ENCODE data around the gene IGFL4.

Gene IGFL4

DNA sequence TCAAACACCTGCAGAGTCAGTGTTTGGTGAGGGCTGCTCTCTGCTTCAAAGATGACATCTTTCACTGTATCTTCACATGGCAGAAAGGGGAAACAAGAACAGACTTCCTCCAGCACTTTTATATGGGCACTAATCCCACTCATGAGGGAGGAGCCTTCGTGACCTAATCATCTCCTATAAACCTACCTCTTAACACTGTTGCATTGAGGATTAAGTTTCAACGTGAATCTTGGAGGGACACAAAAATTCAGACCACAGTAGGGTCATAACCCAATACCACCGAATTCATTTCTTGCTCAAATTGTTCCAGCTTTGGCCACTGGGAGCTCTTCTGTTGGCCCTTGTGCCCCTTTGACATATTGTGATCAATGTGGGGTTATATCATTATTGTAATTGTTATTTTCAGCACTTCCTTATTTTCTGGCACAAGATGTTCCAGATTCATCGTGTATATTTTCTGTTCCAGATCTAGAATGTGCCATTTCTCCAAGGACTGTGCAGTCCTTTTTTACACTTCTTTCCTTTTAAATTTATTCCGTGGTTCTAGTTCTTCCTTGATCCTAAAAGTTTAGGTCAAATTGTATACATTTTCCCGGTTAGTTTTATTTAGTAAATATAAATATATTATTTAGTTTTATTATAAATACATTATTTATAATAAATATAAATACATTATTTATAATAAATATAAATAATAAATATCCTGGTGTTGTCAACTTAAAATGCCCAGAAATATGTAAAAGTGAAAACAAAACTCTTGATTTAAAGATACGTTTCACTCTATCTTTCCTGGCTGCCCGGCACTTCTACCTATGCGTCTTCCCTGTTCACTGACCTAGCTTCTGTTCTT, 35.5 kb upstream of the IGFL4 start:
- no peak overlapping the region for H3K4ac ChIP-seq (ENCODE audit: low read depth, low read length)
- no peak overlapping the region for H3K14ac ChIP-seq (ENCODE audit: low read length)
- H2BK12ac ChIP-seq (ENCODE audit: low read length) = no peak overlapping the region
- H3K27ac ChIP-seq (ENCODE audit: low read depth, low read length) = no peak overlapping the region
- H3K79me1 ChIP-seq (ENCODE audit: low read length) = peaks cover 4% of the 10 kb centered on the region
- H2AK5ac ChIP-seq (ENCODE audit: low read length) = no peak overlapping the region
- H3K4me3 ChIP-seq (ENCODE audit: low read depth, low read length) = no peak overlapping the region
- H3K9ac ChIP-seq (ENCODE audit: low read length) = no peak overlapping the region
- H2BK120ac ChIP-seq (ENCODE audit: insufficient read depth, low read length, poor library complexity) = no peak overlapping the region
- no CpG with 5 or more reads among the region's 9 CpGs for WGBS (ENCODE audit: extremely low coverage, insufficient coverage, insufficient read length)
- H4K8ac ChIP-seq (ENCODE audit: low read depth, low read length) = no peak overlapping the region
- no peak overlapping the region for H3K18ac ChIP-seq (ENCODE audit: low read length)
- no peak overlapping the region for H3K23ac ChIP-seq (ENCODE audit: low read length)
- H3K79me2 ChIP-seq (ENCODE audit: control insufficient read depth, insufficient read depth, low read length, poor library complexity) = no peaks in the 10 kb centered on the region
- H3K36me3 ChIP-seq (ENCODE audit: control insufficient read depth in 1 of 2, insufficient read depth in 2 of 2, low read length in 2 of 2) = no peaks in the 10 kb centered on the region
- no peak overlapping the region for H2AFZ ChIP-seq (ENCODE audit: insufficient read depth, low read length, poor library complexity)
- H4K91ac ChIP-seq (ENCODE audit: low read depth, low read length) = no peak overlapping the region
- no peak overlapping the region for H2BK5ac ChIP-seq (ENCODE audit: low read depth, low read length, poor library complexity)
- H3K9me3 ChIP-seq (ENCODE audit: insufficient read depth, low read depth, low read length) = peaks cover 7% of the 10 kb centered on the region
- H3K4me2 ChIP-seq (ENCODE audit: low read length) = no peak overlapping the region
- DNase-seq = no peak
- H3K27me3 ChIP-seq (ENCODE audit: insufficient read depth, low read length) = peaks cover 11% of the 10 kb centered on the region
- H4K12ac ChIP-seq (ENCODE audit: low read depth, low read length) = no peak overlapping the region
- peaks cover 7% of the 10 kb centered on the region in 2 experiments for H3K4me1 ChIP-seq (ENCODE audit: control insufficient read depth in 1 of 2, insufficient read depth in 2 of 2, low read length in 2 of 2)

DNA sequence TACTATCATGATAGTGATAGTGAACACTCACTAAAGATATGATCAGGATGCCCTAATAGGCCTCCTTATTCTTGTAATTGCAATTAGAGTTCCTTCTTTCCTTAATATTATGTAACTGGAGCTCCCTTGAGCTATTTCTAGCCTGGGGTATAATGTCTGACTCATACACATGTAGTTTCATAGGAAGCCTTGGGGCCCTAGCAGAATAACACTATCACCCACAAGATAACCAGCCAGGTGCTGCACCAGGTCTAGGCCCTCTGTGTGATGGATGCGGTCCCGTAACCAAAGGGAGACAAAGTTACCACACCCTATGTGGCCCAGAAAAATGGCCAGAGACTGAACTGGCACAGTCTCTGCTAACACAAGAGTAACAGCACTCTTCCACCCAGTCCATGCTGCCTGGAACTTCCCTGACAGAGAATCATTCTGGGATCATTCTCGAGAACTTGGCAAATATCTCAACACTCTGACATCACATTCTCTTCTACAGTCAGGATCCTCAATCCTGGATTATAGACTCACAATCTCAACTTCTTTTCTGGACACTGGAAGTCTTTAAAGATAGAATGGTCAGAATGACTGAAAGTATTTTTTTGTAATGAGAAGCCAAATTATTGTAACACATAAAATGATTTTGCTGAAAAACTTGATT, 32.6 kb upstream of the IGFL4 start:
- H3K27me3 ChIP-seq (ENCODE audit: insufficient read depth, low read length) = peaks cover 11% of the 10 kb centered on the region
- no peak overlapping the region for H4K12ac ChIP-seq (ENCODE audit: low read depth, low read length)
- H3K23ac ChIP-seq (ENCODE audit: low read length) = no peak overlapping the region
- no peak overlapping the region for H4K8ac ChIP-seq (ENCODE audit: low read depth, low read length)
- no peak overlapping the region for H3K18ac ChIP-seq (ENCODE audit: low read length)
- peaks cover 3 to 4% of the 10 kb centered on the region in 2 experiments for H3K4me1 ChIP-seq (ENCODE audit: control insufficient read depth in 1 of 2, insufficient read depth in 2 of 2, low read length in 2 of 2)
- no peak overlapping the region for H4K91ac ChIP-seq (ENCODE audit: low read depth, low read length)
- H2AFZ ChIP-seq (ENCODE audit: insufficient read depth, low read length, poor library complexity) = no peak overlapping the region
- H2BK12ac ChIP-seq (ENCODE audit: low read length) = no peak overlapping the region
- no peaks in the 10 kb centered on the region for H3K36me3 ChIP-seq (ENCODE audit: control insufficient read depth in 1 of 2, insufficient read depth in 2 of 2, low read length in 2 of 2)
- H2AK5ac ChIP-seq (ENCODE audit: low read length) = no peak overlapping the region
- no peak overlapping the region for H3K4me3 ChIP-seq (ENCODE audit: low read depth, low read length)
- no peaks in the 10 kb centered on the region for H3K9me3 ChIP-seq (ENCODE audit: insufficient read depth, low read depth, low read length)
- H3K79me1 ChIP-seq (ENCODE audit: low read length) = no peaks in the 10 kb centered on the region
- H3K27ac ChIP-seq (ENCODE audit: low read depth, low read length) = no peak overlapping the region
- no CpG with 5 or more reads among the region's 3 CpGs for WGBS (ENCODE audit: extremely low coverage, insufficient coverage, insufficient read length)
- H3K4me2 ChIP-seq (ENCODE audit: low read length) = no peak overlapping the region
- H2BK5ac ChIP-seq (ENCODE audit: low read depth, low read length, poor library complexity) = no peak overlapping the region
- H3K9ac ChIP-seq (ENCODE audit: low read length) = no peak overlapping the region
- no peak overlapping the region for H3K14ac ChIP-seq (ENCODE audit: low read length)
- no peaks in the 10 kb centered on the region for H3K79me2 ChIP-seq (ENCODE audit: control insufficient read depth, insufficient read depth, low read length, poor library complexity)
- no peak overlapping the region for H3K4ac ChIP-seq (ENCODE audit: low read depth, low read length)
- peak; percentile 56 to 80 for DNase-seq
- no peak overlapping the region for H2BK120ac ChIP-seq (ENCODE audit: insufficient read depth, low read length, poor library complexity)

- Histone ChIP-seq H3K4me3 (ENCODE audit: low read depth, low read length) (no peak overlapping the region), H3K27me3 (ENCODE audit: insufficient read depth, low read length) (no peaks in the 10 kb centered on the region), H3K9me3 (ENCODE audit: insufficient read depth, low read depth, low read length) (peaks cover 2% of the 10 kb centered on the region), H4K8ac (ENCODE audit: low read depth, low read length) (no peak overlapping the region), H2BK120ac (ENCODE audit: insufficient read depth, low read length, poor library complexity) (no peak overlapping the region), H3K14ac (ENCODE audit: low read length) (no peak overlapping the region), H3K4me2 (ENCODE audit: low read length) (no peak overlapping the region), H2BK12ac (ENCODE audit: low read length) (no peak overlapping the region), H3K4me1 (ENCODE audit: control insufficient read depth in 1 of 2, insufficient read depth in 2 of 2, low read length in 2 of 2) (no peaks in the 10 kb centered on the region), H2BK5ac (ENCODE audit: low read depth, low read length, poor library complexity) (no peak overlapping the region), H3K36me3 (ENCODE audit: control insufficient read depth in 1 of 2, insufficient read depth in 2 of 2, low read length in 2 of 2) (no peaks in the 10 kb centered on the region), H3K18ac (ENCODE audit: low read length) (no peak overlapping the region), H3K79me2 (ENCODE audit: control insufficient read depth, insufficient read depth, low read length, poor library complexity) (no peaks in the 10 kb centered on the region), H3K23ac (ENCODE audit: low read length) (no peak overlapping the region), H4K12ac (ENCODE audit: low read depth, low read length) (no peak overlapping the region), H2AFZ (ENCODE audit: insufficient read depth, low read length, poor library complexity) (no peak overlapping the region), H3K27ac (ENCODE audit: low read depth, low read length) (no peak overlapping the region), H3K79me1 (ENCODE audit: low read length) (no peaks in the 10 kb centered on the region), H2AK5ac (ENCODE audit: low read length) (no peak overlapping the region), H3K9ac (ENCODE audit: low read length) (no peak overlapping the region), H3K4ac (ENCODE audit: low read depth, low read length) (no peak overlapping the region), H4K91ac (ENCODE audit: low read depth, low read length) (no peak overlapping the region)
- DNase-seq = peak; percentile 71 to 84
- no CpG with 5 or more reads among the region's 6 CpGs for WGBS (ENCODE audit: extremely low coverage, insufficient coverage, insufficient read length)
These were observed 29.1 kb upstream of the IGFL4 start for GRCh38 chr19:46069806-46070341.

DNA sequence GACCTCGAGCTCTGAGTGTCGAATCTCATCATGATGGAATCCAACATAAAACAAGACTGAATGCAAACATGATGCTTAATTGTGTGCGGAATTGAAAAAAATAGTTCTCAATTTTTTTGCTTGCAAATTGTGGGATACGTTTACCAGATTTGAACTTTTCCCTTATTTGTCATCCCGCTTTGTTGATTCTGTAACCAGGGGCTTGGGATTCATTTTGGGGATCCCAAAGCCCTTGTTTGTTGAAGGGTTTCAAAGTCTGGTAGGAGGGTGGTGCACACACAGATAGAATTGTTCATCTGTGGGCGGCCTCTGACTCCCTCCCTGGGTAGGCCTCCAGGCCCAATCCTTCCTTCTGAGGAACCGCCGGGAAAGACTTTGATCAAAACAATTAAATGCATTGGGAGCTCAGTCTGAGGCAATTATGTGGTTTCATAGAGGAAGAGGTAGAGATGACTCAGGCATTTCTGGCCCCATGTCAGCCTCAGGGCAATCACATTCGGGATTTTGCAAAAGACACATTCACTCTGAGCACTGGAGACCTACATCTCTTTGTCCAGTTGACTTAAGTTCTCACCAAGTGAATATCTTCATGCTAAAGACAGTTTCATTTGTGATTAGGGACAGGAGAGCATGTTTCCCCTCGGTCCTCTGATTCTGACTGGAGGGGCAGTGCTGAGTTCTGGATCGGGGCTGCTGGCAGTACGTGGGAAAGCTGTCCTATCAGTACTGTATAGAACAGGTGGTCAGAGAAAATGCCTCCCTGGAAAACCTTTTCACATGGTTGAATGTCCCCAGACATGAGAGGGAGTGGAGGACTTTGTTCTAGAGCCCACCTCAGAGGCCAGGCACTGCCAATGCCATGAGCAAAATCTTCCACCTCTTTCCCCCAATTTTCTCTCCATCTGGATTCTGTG, 27.8 kb upstream of the IGFL4 start:
- Histone ChIP-seq H3K4me1 (ENCODE audit: control insufficient read depth in 1 of 2, insufficient read depth in 2 of 2, low read length in 2 of 2) (no peaks in the 10 kb centered on the region), H3K79me1 (ENCODE audit: low read length) (no peaks in the 10 kb centered on the region), H3K9me3 (ENCODE audit: insufficient read depth, low read depth, low read length) (peaks cover 2% of the 10 kb centered on the region), H4K91ac (ENCODE audit: low read depth, low read length) (no peak overlapping the region), H2AK5ac (ENCODE audit: low read length) (no peak overlapping the region), H3K4ac (ENCODE audit: low read depth, low read length) (no peak overlapping the region), H3K27ac (ENCODE audit: low read depth, low read length) (no peak overlapping the region), H3K9ac (ENCODE audit: low read length) (no peak overlapping the region), H2BK120ac (ENCODE audit: insufficient read depth, low read length, poor library complexity) (no peak overlapping the region), H3K4me3 (ENCODE audit: low read depth, low read length) (no peak overlapping the region), H4K12ac (ENCODE audit: low read depth, low read length) (no peak overlapping the region), H3K18ac (ENCODE audit: low read length) (no peak overlapping the region), H3K4me2 (ENCODE audit: low read length) (no peak overlapping the region), H2BK5ac (ENCODE audit: low read depth, low read length, poor library complexity) (no peak overlapping the region), H2BK12ac (ENCODE audit: low read length) (no peak overlapping the region), H2AFZ (ENCODE audit: insufficient read depth, low read length, poor library complexity) (no peak overlapping the region), H4K8ac (ENCODE audit: low read depth, low read length) (no peak overlapping the region), H3K14ac (ENCODE audit: low read length) (no peak overlapping the region), H3K27me3 (ENCODE audit: insufficient read depth, low read length) (no peaks in the 10 kb centered on the region), H3K79me2 (ENCODE audit: control insufficient read depth, insufficient read depth, low read length, poor library complexity) (no peaks in the 10 kb centered on the region), H3K36me3 (ENCODE audit: control insufficient read depth in 1 of 2, insufficient read depth in 2 of 2, low read length in 2 of 2) (no peaks in the 10 kb centered on the region), H3K23ac (ENCODE audit: low read length) (no peak overlapping the region)
- WGBS (ENCODE audit: extremely low coverage, insufficient coverage, insufficient read length) = no CpG with 5 or more reads among the region's 12 CpGs
- DNase-seq = peak; percentile 80 to 86
